Motor neuron (in vitro differentiated cells): ENCODE results near the gene KRT17. TPM values are rescaled to one million over a fixed set of nuclear protein-coding genes. Genes with fewer than 3 reads are reported as not detected.
"Not testable (repeated sequence)": the region's sequence is repeated elsewhere in the genome, so short reads cannot be mapped to it uniquely, and the experiment has no call there.

Experiments
- ATAC-seq, 8 experiments: fragments of 200-7000 bp; cut with Tn5 transposase; replicated peaks in 6 of 8; 2 replicates each; pipeline ENCODE4 v1.8.0; 2021; ENCODE audit warnings: mild to moderate bottlenecking in 8 of 8, moderate library complexity in 8 of 8
- H3K27ac ChIP-seq, 2 donors: fragments of 250-450 bp; sonication (Bioruptor Pico); 2 replicates each; pipeline ENCODE4 v1.9.0; 2021; ENCODE audit warnings: antibody characterized with exemption in 2 of 2, mild to moderate bottlenecking in 2 of 2, moderate library complexity in 1 of 2
- H3K4me1 ChIP-seq, 2 donors: fragments of 250-450 bp; sonication (Bioruptor Pico); replicated peaks in 1 of 2; 2 replicates each; pipeline ENCODE4 v1.6.1; 2021; ENCODE audit warnings: antibody characterized with exemption in 2 of 2, mild to moderate bottlenecking in 2 of 2, moderate library complexity in 1 of 2
- H3K4me3 ChIP-seq, 5 donors: fragments of 250-450 bp; sonication (Bioruptor Pico); 2 replicates each; pipeline ENCODE4 v1.9.0; 2021; ENCODE audit warnings: antibody characterized with exemption in 5 of 5, mild to moderate bottlenecking in 5 of 5, moderate library complexity in 4 of 5
- WGBS, 10 experiments: fragments of 450-650 bp; shearing (Covaris generic); methylation state at CpG; one replicate each; pipeline ENCODE4 v1.0.0; 2022; 5-methylcytosine and 5-hydroxymethylcytosine counted together
- in situ Hi-C, 9 experiments: fragments of 400-800 bp; cut with MboI; loops; one replicate each; pipeline ENCODE4 v1.15.0; 2021; ENCODE audit warnings: low sequenced_read_pairs in 9 of 9, low pct_unique_long_range_greater_than_20kb in 2 of 9; ENCODE audit not compliant: unreplicated experiment in 9 of 9
- total RNA-seq, 8 experiments: library from RNA; unstranded; fragments of 300-600 nt; gene quantifications; 2 replicates each; pipeline versions ENCODE4 v1.2.3 to v1.2.4, GENCODE V29; 2022

KRT17 gene
- total RNA-seq, 8 experiments from 2014 or later = 0.17 to 18.1 (median 5.8) TPM; not detected in 2

- in situ Hi-C loops = no loop called here
- ATAC-seq = no peak
These were observed 45.8 kb downstream of the KRT17 start for GRCh38 chr17:41578538-41578937.

DNA sequence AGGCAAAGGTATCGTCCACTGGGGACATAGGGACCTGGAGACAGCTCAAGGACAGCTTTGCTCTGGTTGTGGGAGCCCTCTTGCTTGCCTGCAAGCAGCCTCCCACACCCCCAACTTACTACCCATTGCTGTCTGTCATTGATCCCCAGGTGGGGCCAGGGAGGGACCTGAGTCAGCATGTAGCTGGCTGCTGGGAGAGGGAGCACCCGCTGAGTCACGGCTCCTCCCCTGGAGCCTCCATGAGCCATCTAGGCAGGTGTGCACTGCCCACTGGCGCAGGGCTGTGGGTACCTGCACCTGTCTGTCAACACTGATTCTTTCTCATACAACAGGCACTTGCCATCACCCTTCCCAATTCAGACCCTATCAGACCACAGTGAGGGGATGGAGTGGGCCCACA, 47.6 kb downstream of the KRT17 start:
- ATAC-seq, in situ Hi-C loops, H3K4me3 ChIP-seq, H3K27ac ChIP-seq: not testable (repeated sequence)
- 50 to 100% methylated on average over 1 of the region's 4 CpGs; no CpG with 5 or more reads in 8 of the 10 experiments for WGBS, 10 experiments
- peaks cover 10 to 16% of the 10 kb centered on the region in 2 donors for H3K4me1 ChIP-seq

More at GRCh38 chr17:41578538-41578937, 45.8 kb downstream of the KRT17 start:
- Histone ChIP-seq H3K27ac (no peak overlapping the region), H3K4me1 (peaks cover 0 to 6% of the 10 kb centered on the region in 2 donors), H3K4me3 (no peak overlapping the region)
- 60 to 100% (median 80%) methylated on average over 1 of the region's 1 CpG; no CpG with 5 or more reads in 5 of the 10 experiments for WGBS, 10 experiments

- in situ Hi-C loops = no loop called here
- 58 to 81% (median 74%) methylated on average over 2 to 3 of the region's 3 CpGs; no CpG with 5 or more reads in 7 of the 10 experiments for WGBS, 10 experiments
- peaks cover 14 to 19% of the 10 kb centered on the region in 2 donors for H3K4me1 ChIP-seq
These were observed 49.0 kb downstream of the KRT17 start for GRCh38 chr17:41575336-41575735.

GRCh38 chr17:41571561-41572434, 52.6 kb downstream of the KRT17 start, which contains the start of gene KRT9:
Gene KRT9 (minus strand): TSS chr17:41572059. CDS start chr17:41571992, 67 bp downstream.
- Histone ChIP-seq H3K4me3 (no peak within 1 kb of the TSS), H3K27ac (peak within 1 kb of the TSS in 1 of 2 donors; percentile 23), H3K4me1 (peaks cover 13 to 14% of the 10 kb centered on the region in 2 donors)
- WGBS, 10 experiments = 0 to 50% methylated on average over 1 to 4 of the region's 24 CpGs; no CpG with 5 or more reads in 8 of the 10 experiments
- in situ Hi-C loops = loop anchor here in 2 of 9 experiments (25.0 kb wide), 2 partner anchors 91 to 659 kb away; no protein-coding TSS in a partner anchor
- peak in 4 of 8 experiments; percentile 49 to 96 (median 92) for ATAC-seq

More at GRCh38 chr17:41575336-41575735, 49.0 kb downstream of the KRT17 start:
- ATAC-seq = no peak
- no peak overlapping the region for H3K27ac ChIP-seq
- no peak overlapping the region for H3K4me3 ChIP-seq

Other genes with a start within 250 kb of the KRT17 start
- gene KRT34, start 242.3 kb downstream of the KRT17 start, total RNA-seq = under 1 TPM in 2 of 8 experiments, not detected in 6; 0.14 TPM
- under 1 TPM in 2 of 8 experiments, not detected in 6; 0.32 to 0.38 TPM for gene KRT31, start 227.0 kb downstream of the KRT17 start, total RNA-seq
- gene KRT37, start 200.0 kb downstream of the KRT17 start, total RNA-seq = under 1 TPM in 3 of 8 experiments, not detected in 5; 0.05 to 0.41 (median 0.33) TPM
- under 1 TPM in 3 of 8 experiments, not detected in 5; 0.11 to 0.92 (median 0.71) TPM for gene KRT38, start 183.6 kb downstream of the KRT17 start, total RNA-seq
- under 1 TPM in 1 of 8 experiments, not detected in 7; 0.05 TPM for gene KRT32, start 157.2 kb downstream of the KRT17 start, total RNA-seq
- gene KRT35, start 143.4 kb downstream of the KRT17 start, total RNA-seq = under 1 TPM in 4 of 8 experiments, not detected in 4; 0.09 to 0.24 (median 0.17) TPM
- gene KRT36, start 134.7 kb downstream of the KRT17 start, total RNA-seq = under 1 TPM in 2 of 8 experiments, not detected in 6; 0.19 to 0.25 TPM
- gene KRT13, start 119.0 kb downstream of the KRT17 start, total RNA-seq = 1 to 10 TPM in 1 of 8 experiments, under 1 TPM in 3, not detected in 4; 0.32 to 1.9 (median 0.67) TPM
- gene KRT15, start 105.7 kb downstream of the KRT17 start, total RNA-seq = 1 to 10 TPM in 2 of 8 experiments, under 1 TPM in 5, not detected in 1; 0.11 to 4.0 (median 0.25) TPM
- 1 to 10 TPM in 3 of 8 experiments, under 1 TPM in 3, not detected in 2; 0.29 to 6.2 (median 0.86) TPM for gene KRT19, start 96.3 kb downstream of the KRT17 start, total RNA-seq
- 1 to 10 TPM in 1 of 8 experiments, under 1 TPM in 6, not detected in 1; 0.11 to 1.5 (median 0.46) TPM for gene KRT9, start 52.5 kb downstream of the KRT17 start, total RNA-seq
- gene KRT14, start 37.7 kb downstream of the KRT17 start, total RNA-seq = 1 to 10 TPM in 1 of 8 experiments, under 1 TPM in 4, not detected in 3; 0.18 to 1.3 (median 0.54) TPM
- gene KRT16, start 11.8 kb downstream of the KRT17 start, total RNA-seq = 10 to 100 TPM in 1 of 8 experiments, 1 to 10 TPM in 3, not detected in 4; 1.0 to 26.9 (median 4.5) TPM
- gene EIF1, start 64.3 kb upstream of the KRT17 start, total RNA-seq = 100 to 1,000 TPM; 160 to 776 (median 444) TPM
- not detected for gene GAST, start 87.8 kb upstream of the KRT17 start, total RNA-seq
- gene HAP1, start 110.1 kb upstream of the KRT17 start, total RNA-seq = 10 to 100 TPM in 1 of 8 experiments, 1 to 10 TPM in 6, under 1 TPM in 1; 0.41 to 12.8 (median 2.1) TPM
- gene JUP, start 162.1 kb upstream of the KRT17 start, total RNA-seq = 10 to 100 TPM in 7 of 8 experiments, 1 to 10 TPM in 1; 4.9 to 34.5 (median 16.8) TPM
- 10 to 100 TPM; 13.4 to 50.3 (median 20.3) TPM for gene P3H4, start 187.4 kb upstream of the KRT17 start, total RNA-seq
- gene FKBP10, start 188.4 kb upstream of the KRT17 start, total RNA-seq = 100 to 1,000 TPM in 4 of 8 experiments, 10 to 100 TPM in 4; 42.7 to 330 (median 97.6) TPM
- gene NT5C3B, start 211.7 kb upstream of the KRT17 start, total RNA-seq = 100 to 1,000 TPM in 4 of 8 experiments, 10 to 100 TPM in 4; 55.9 to 126 (median 104) TPM
- under 1 TPM; 0.20 to 0.77 (median 0.32) TPM for gene KLHL10, start 213.2 kb upstream of the KRT17 start, total RNA-seq
- gene KLHL11, start 240.8 kb upstream of the KRT17 start, total RNA-seq = 10 to 100 TPM; 15.3 to 28.7 (median 22.8) TPM